Heart left ventricle (tissue), 13 donors: ENCODE measurements around the gene ASTN2.

ENCODE experiments used
- CTCF ChIP-seq, 12 donors: fragments of 200-600 bp; sonication (generic) in 4 of 12; IDR thresholded peaks; one replicate each; pipeline versions ENCODE4 v1.5.0 to v1.8.0; 2018 to 2022; ENCODE audit warnings: antibody characterized with exemption in 12 of 12, mild to moderate bottlenecking in 5 of 12
- POLR2A ChIP-seq, 2 donors: fragments of 450-650 bp; IDR thresholded peaks; one replicate each; pipeline ENCODE4 v1.6.1; 2017; ENCODE audit warnings: antibody characterized with exemption in 2 of 2, mild to moderate bottlenecking in 2 of 2, moderate library complexity in 2 of 2
- donor health status: ischemic (EF 13 %, LVEDD 7.1; RV severe dilation, severe dysfunction).
- donor health status: DM: no; HTN: yes; CAD: no.
- donor health status: DM: no; HTN: no; CAD: no.
- donor health status: ischemic (EF 25% LVEDD 6.9; RV normal size, moderate dysfunction).
- donor health status: ischemic (EF 25% LVEDD 5.7; RV mildly dilated, moderate dysfunction).
- donor health status: ischemic (EF 35%, LVEDD 5.7; RV mildly dilated, moderate dysfunction).
- donor health status: nonischemic (EF 11% LVEDD 7.7; RV severe dilation, severe dysfunction).
- donor health status: DM: yes; HTN: yes; CAD: no.
- donor health status: PGD.
- donor health status: ischemic (EF 29% LVEDD 5.4; RV normal size, mild dysfunction).
- donor health status: nonischemic (EF 23%, LVEDD 6.1; RV moderate dilation, normal function).

GRCh38 chr9:116450378-116451139 is 964.3 kb downstream of the ASTN2 start:
- TF ChIP-seq POLR2A (IDR thresholded peaks at IDR 0.05), result no peak
- TF ChIP-seq CTCF (IDR thresholded peaks at IDR 0.05), result no peak
